Endothelial cell of umbilical vein (primary cell): ENCODE measurements around the gene CFAP77. TPM values are rescaled to one million over a fixed set of nuclear protein-coding genes. Genes with fewer than 3 reads are reported as not detected.
A peak's percentile ranks its signal among the peaks of the same experiment; 100 is the strongest.
"Not testable (repeated sequence)": the region's sequence is repeated elsewhere in the genome, so short reads cannot be mapped to it uniquely, and the experiment has no call there.

ENCODE experiments used
- BruUV-seq: library from RNA; stranded (reverse); fragments of 400-500 nt; replicated peaks from 2 replicates; lab custom pipeline; 2021; lab: Mats Ljungman, UMichigan
- CTCF ChIA-PET: fragments of 300-600, 350-600 bp; sonication (Branson Sonifier 250); formaldehyde crosslinking; loops from one replicate; lab custom pipeline; 2021; ENCODE audit warnings: antibody characterized with exemption, inconsistent platforms; lab: Charles Lee
- POLR2A ChIA-PET: fragments of 300-600, 350-600 bp; sonication (Branson Sonifier 250); formaldehyde crosslinking; loops from one replicate; lab custom pipeline; 2021; ENCODE audit warnings: antibody characterized with exemption, inconsistent platforms; lab: Charles Lee
- DNase-seq: peaks from one replicate; pipeline ENCODE4 v3.0.0-alpha.2; 2011; ENCODE audit warnings: low read depth, low spot score
- FAIRE-seq: peaks from 2 replicates; lab custom pipeline; 2011; peaks lifted over from hg19 to GRCh38; lab: Jason Lieb, UNC
- H2AFZ ChIP-seq: 2 replicates; pipeline ENCODE4 v1.6.0; 2012; ENCODE audit warnings: low read depth, low read length, control low read depth, inconsistent platforms
- H3K27ac ChIP-seq: 2 replicates; pipeline ENCODE4 v1.5.1; 2011; ENCODE audit warnings: low read depth, mild to moderate bottlenecking, control low read depth, low read length, moderate library complexity; ENCODE audit not compliant: insufficient read depth
- H3K27me3 ChIP-seq, 2 experiments: 2 replicates each; pipeline versions ENCODE4 v1.6.0 to v1.6.1; 2011; ENCODE audit warnings: low read length in 2 of 2, mixed read lengths in 1 of 2; ENCODE audit not compliant: control insufficient read depth in 2 of 2, insufficient read depth in 2 of 2
- H3K36me3 ChIP-seq, 2 experiments: 2 replicates in 1 of 2; 3 replicates in 1 of 2; pipeline ENCODE4 v1.5.1; 2011; ENCODE audit warnings: low read length in 2 of 2, mild to moderate bottlenecking in 1 of 2, moderate library complexity in 1 of 2; ENCODE audit not compliant: control insufficient read depth in 2 of 2, insufficient read depth in 2 of 2; ENCODE audit errors: extremely low read depth in 1 of 2
- H3K4me1 ChIP-seq: 3 replicates; pipeline ENCODE4 v1.5.1; 2011; ENCODE audit warnings: mild to moderate bottlenecking, low read length; ENCODE audit not compliant: control insufficient read depth, insufficient read depth; ENCODE audit errors: extremely low read depth
- H3K4me2 ChIP-seq: 2 replicates; pipeline ENCODE4 v1.6.1; 2011; ENCODE audit warnings: low read length, control low read depth, mixed read lengths; ENCODE audit not compliant: insufficient read depth
- H3K4me3 ChIP-seq, 3 experiments: fragments of 200-600 bp in 1 of 3; sonication (generic), shearing (Covaris generic) in 1 of 3; replicated peaks in 1 of 3; 2 replicates each; pipeline ENCODE4 v1.5.1; 2011 to 2016; ENCODE audit warnings: control low read depth in 3 of 3, low read length in 3 of 3, mild to moderate bottlenecking in 2 of 3, inconsistent platforms in 1 of 3, low read depth in 1 of 3, moderate library complexity in 1 of 3; ENCODE audit not compliant: insufficient read depth in 1 of 3
- H3K79me2 ChIP-seq: 2 replicates; pipeline ENCODE4 v1.6.0; 2012; ENCODE audit warnings: low read length, inconsistent platforms; ENCODE audit not compliant: control insufficient read depth, insufficient read depth
- H3K9ac ChIP-seq: replicated peaks from 2 replicates; pipeline ENCODE3; 2011; ENCODE audit warnings: low read length, control low read depth; ENCODE audit not compliant: insufficient read depth; ENCODE audit errors: extremely low read depth
- H3K9me1 ChIP-seq: replicated peaks from 3 replicates; pipeline ENCODE4 v1.6.0; 2011; ENCODE audit warnings: mild to moderate bottlenecking, low read length; ENCODE audit not compliant: control insufficient read depth, insufficient read depth; ENCODE audit errors: extremely low read depth
- H3K9me3 ChIP-seq: replicated peaks from 2 replicates; pipeline ENCODE4 v1.5.1; 2012; ENCODE audit warnings: low read length, inconsistent platforms; ENCODE audit not compliant: control insufficient read depth, insufficient read depth
- H4K20me1 ChIP-seq: replicated peaks from 2 replicates; pipeline ENCODE3; 2011; ENCODE audit warnings: mild to moderate bottlenecking, low read length; ENCODE audit not compliant: control insufficient read depth, insufficient read depth; ENCODE audit errors: extremely low read depth
- CTCF ChIP-seq, 2 donors: IDR thresholded peaks; 1 replicate in 1 of 2; 2 replicates in 1 of 2; pipeline ENCODE4 v1.5.1; 2011; ENCODE audit warnings: low read length in 2 of 2, mild to moderate bottlenecking in 2 of 2, moderate library complexity in 2 of 2, control low read depth in 1 of 2, inconsistent platforms in 1 of 2, low read depth in 1 of 2; ENCODE audit not compliant: insufficient read depth in 1 of 2; ENCODE audit errors: extremely low read depth in 1 of 2
- EZH2 ChIP-seq: IDR thresholded peaks from 2 replicates; pipeline ENCODE4 v1.6.1; 2012; ENCODE audit warnings: borderline replicate concordance, low read depth, mild to moderate bottlenecking, moderate library complexity, low read length, inconsistent platforms; ENCODE audit not compliant: severe bottlenecking
- FOS ChIP-seq: IDR thresholded peaks from 2 replicates; pipeline ENCODE4 v1.6.1; 2011; ENCODE audit warnings: mild to moderate bottlenecking, low read length, moderate library complexity, borderline replicate concordance; ENCODE audit not compliant: insufficient read depth
- GATA2 ChIP-seq: IDR thresholded peaks from 2 replicates; pipeline ENCODE4 v1.7.0; 2011; ENCODE audit warnings: low read depth, mild to moderate bottlenecking, moderate library complexity, mixed read lengths, low read length; ENCODE audit not compliant: insufficient read length, insufficient read depth
- JUN ChIP-seq: IDR thresholded peaks from 2 replicates; pipeline ENCODE4 v1.6.1; 2011; ENCODE audit warnings: borderline replicate concordance, low read depth; ENCODE audit not compliant: insufficient read length, insufficient read depth
- MAX ChIP-seq: IDR thresholded peaks from 2 replicates; pipeline ENCODE4 v1.6.1; 2011; ENCODE audit not compliant: insufficient read depth, insufficient read length
- MYC ChIP-seq: IDR thresholded peaks from one replicate; pipeline ENCODE4 v1.6.1; 2011; ENCODE audit warnings: mild to moderate bottlenecking, low read depth, low read length
- POLR2A ChIP-seq: IDR thresholded peaks from 2 replicates; pipeline ENCODE4 v1.6.1; 2012; ENCODE audit warnings: low read depth, mild to moderate bottlenecking, control low read depth, low read length
- POLR2AphosphoS5 ChIP-seq: IDR thresholded peaks from 2 replicates; pipeline ENCODE4 v1.6.1; 2012; ENCODE audit warnings: low read depth, mild to moderate bottlenecking, control low read depth, low read length, moderate library complexity; ENCODE audit not compliant: insufficient read depth
- dilution Hi-C: fragments of 300-500 bp; cut with MboI; formaldehyde crosslinking; loops from one replicate; pipeline ENCODE4 v1.15.0; 2019; ENCODE audit warnings: low sequenced_read_pairs; ENCODE audit not compliant: extremely low pct_ligation_motif_present
- intact Hi-C: fragments of 100-400 bp; cut with micrococcal nuclease; formaldehyde crosslinking; loops from one replicate; pipeline ENCODE4 v1.10.0; 2022
- polyA plus RNA-seq, 4 experiments: library from polyadenylated mRNA; depleted of rRNA in 3 of 4; stranded (reverse) in 3 of 4; unstranded in 1 of 4; fragments of >200 nt; gene quantifications; 2 replicates each; pipeline versions ENCODE4 v1.2.1 to v1.2.3, GENCODE V29; 2011 to 2012; ENCODE audit warnings: missing spikeins in 1 of 4
- total RNA-seq: library from RNA; stranded (reverse); gene quantifications from 2 replicates; pipeline ENCODE4 v1.2.3, GENCODE V29; 2021

Gene CFAP77
- total and polyA plus RNA-seq, 2 donors (not counting 3 experiments of a cell fraction or from before 2014, with no cell fraction given): not detected

DNA sequence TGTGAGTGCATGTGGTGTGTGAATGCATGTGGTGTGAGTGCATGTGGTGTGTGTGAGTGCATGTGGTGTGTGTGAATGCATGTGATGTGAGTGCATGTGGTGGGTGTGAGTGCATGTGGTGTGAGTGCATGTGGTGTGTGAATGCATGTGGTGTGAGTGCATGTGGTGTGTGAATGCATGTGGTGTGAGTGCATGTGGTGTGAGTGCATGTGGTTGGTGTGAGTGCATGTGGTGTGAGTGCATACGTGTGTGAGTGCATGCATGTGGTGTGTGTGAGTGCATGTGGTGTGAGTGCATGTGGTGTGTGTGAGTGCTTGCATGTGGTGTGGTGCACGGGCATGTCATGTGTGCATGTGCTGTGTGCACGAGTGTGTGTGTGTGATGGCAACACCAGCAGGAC lies 31.6 kb upstream of the CFAP77 start:
- H3K9me1 ChIP-seq, POLR2A ChIA-PET, H3K27me3 ChIP-seq, H3K4me3 ChIP-seq, FAIRE-seq, H3K9me3 ChIP-seq, H3K4me1 ChIP-seq, H4K20me1 ChIP-seq, H3K9ac ChIP-seq, dilution Hi-C loops, BruUV-seq, H3K27ac ChIP-seq, CTCF ChIA-PET, DNase-seq, intact Hi-C loops, H2AFZ ChIP-seq, H3K4me2 ChIP-seq, H3K79me2 ChIP-seq: not testable (repeated sequence)
- peaks cover 2 to 27% of the 10 kb centered on the region in 2 experiments for H3K36me3 ChIP-seq
- TF ChIP-seq MAX: peak; percentile 36

GRCh38 chr9:132381966-132382541 lies 28.0 kb upstream of the CFAP77 start:
- no peak for DNase-seq
- TF ChIP-seq FOS (no peak), CTCF (IDR thresholded peaks at IDR 0.05; ENCODE audit: extremely low read depth in 1 of 2, insufficient read depth in 1 of 2, low read depth in 1 of 2, low read length in 2 of 2) (no peak), MAX (no peak), JUN (no peak), POLR2A (no peak), EZH2 (no peak), POLR2AphosphoS5 (no peak), GATA2 (no peak), MYC (no peak)
- peaks cover 8 to 34% of the 10 kb centered on the region in 2 experiments for H3K36me3 ChIP-seq
- dilution Hi-C loops (no loop called here), intact Hi-C loops (no loop called here)
- H4K20me1 ChIP-seq: no peaks in the 10 kb centered on the region
- H3K27ac ChIP-seq: no peak overlapping the region
- FAIRE-seq: no peak
- H3K4me3 ChIP-seq: no peak overlapping the region
- ChIA-PET POLR2A (no interaction called here), CTCF (interaction anchor here (1.0 to 1.2 kb wide), 2 partner anchors 9 to 14 kb away, joined by 3 to 5 read pairs; no protein-coding TSS in a partner anchor)
- H3K9me1 ChIP-seq: no peaks in the 10 kb centered on the region
- BruUV-seq: no TSS peak
- H2AFZ ChIP-seq: no peak overlapping the region
- no peaks in the 10 kb centered on the region for H3K4me1 ChIP-seq
- no peaks in the 10 kb centered on the region for H3K9me3 ChIP-seq
- no peak overlapping the region for H3K9ac ChIP-seq
- H3K27me3 ChIP-seq: no peaks in the 10 kb centered on the region
- no peaks in the 10 kb centered on the region for H3K79me2 ChIP-seq
- H3K4me2 ChIP-seq: no peak overlapping the region
